SHP77 (cell line): ENCODE results near the gene HCRTR1.
A peak's percentile ranks its signal among the peaks of the same experiment; 100 is the strongest.

Source experiments
- DNase-seq, 2 experiments: peaks; one replicate each; lab custom pipeline; 2025; lab: John Stamatoyannopoulos, UW

Gene HCRTR1

DNA sequence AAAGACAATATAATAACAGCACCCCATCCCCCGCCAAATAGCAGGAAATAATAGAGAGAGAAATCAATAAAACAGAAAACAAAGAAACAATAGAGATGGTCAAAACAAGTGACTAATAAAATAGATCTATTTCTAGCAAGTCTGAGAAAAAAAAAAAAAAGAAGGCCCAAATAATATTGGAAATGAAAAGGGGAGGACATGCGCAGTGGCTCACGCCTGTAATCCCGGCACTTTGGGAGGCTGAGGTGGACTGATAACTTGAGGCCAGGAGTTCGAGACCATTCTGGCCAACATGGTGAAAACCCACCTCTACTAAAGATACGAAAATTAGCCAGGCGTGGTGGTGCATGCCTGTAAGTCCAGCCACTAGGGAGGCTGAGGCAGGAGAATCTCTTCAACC lies 18.5 kb upstream of the HCRTR1 start:
- no peak for DNase-seq

DNA sequence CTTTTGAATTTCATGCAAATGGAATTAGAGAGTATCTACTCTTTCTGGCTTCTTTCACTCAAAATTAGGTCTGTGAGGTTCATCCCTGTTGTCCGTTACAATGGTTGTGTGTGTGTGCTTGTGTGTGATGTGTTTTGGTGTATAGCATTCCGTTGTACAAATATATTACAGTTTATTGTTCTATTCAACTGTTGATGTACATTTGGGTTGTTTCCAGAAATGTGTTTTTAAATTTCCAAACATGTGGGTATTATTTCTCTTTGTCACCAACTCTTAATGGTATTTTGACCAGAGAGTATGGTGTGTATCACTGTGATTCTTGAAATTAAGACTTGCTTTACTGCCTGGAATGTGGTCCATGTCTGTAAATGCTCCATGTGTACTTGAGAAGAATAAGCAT lies 16.8 kb upstream of the HCRTR1 start:
- DNase-seq: no peak

DNA sequence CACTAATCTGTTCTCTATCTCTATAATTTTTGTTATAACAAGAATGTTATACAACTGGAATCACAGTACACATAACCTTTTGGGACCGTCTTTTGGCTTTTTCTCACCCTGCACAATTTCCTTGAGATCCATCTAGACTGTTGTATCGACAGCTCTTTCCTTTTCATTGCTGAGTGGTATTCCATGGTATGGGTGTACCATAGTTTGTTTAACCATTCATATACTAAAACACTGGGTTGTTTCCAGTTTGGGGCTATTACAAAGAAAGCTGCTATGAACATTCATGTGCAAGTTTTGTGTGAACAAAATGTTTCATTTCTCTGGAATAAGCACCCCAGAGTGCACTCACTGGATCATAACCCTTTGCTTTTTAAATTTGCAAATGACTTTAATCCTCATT lies 15.4 kb upstream of the HCRTR1 start:
- no peak for DNase-seq

DNA sequence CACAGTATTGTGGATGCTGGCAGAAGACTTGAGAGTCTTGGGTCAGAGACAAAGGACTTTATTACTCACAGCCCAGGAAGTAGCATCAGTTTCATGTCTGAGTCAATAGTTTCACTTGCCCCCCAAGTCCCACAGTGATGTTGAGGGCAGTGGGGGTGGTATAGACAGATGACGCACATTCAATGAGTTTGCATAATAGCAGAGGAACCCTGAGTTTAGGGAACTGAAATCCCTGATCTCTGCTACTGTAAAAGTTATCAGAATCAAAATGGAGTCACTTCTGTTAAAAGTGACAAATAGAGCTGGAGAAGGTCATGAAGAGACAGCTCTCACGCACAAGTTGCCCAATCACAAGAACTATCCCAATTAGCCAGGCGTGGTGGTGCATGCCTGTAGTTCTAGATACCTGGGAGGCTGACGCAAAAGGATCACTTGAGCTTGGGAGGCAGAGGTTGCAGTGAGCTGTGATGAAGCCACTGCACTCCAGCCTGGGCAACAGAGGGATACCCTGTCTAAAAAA lies 11.5 kb upstream of the HCRTR1 start:
- DNase-seq: no peak

DNA sequence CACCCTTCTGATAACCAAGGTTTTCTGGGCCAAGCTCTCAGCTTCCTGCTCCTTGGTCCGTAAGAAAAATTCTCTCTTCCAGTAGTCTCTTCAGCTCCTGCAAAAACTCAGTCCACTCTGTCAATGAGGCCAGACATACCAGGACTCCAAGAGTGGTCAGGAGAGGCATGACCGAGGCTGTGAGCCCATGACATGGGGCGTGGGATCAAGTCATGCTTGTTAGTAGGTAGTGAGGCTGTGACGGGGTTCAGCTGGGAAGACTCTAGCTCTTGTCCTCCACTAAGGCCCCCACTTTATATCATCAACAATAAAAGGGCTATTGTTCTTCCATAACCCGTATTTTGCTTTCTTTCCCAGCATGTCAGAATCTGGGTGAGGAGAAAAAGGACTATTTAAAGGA lies 10.1 kb upstream of the HCRTR1 start:
- no peak for DNase-seq

DNA sequence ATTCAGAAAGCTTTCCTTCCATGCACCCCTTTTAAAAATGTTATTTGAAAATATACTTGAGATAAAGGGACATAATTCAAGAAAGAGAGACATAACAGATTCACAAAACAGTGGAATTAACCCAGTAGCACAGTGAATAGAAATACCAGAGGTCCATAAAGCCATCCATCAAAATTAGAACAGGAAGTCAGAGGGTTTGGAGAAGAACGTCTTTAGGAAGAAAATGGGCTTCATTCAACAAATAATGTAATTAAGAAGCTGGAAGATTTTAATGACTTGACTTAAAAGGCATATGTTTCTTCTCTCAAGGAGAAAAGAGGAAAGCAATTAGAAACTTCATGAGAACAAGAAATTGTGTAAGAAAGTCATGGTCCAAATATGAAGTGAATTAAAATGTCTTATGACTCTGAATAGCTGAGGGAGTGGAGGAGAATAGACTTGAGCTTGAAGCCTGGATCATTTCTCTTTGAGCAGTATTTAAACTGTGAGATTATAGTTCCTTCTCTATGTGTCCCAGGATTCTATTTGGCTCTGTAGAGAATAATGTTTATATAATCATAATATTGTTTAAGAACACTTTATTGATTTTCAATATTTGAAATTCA lies 7.9 kb upstream of the HCRTR1 start:
- no peak for DNase-seq

DNA sequence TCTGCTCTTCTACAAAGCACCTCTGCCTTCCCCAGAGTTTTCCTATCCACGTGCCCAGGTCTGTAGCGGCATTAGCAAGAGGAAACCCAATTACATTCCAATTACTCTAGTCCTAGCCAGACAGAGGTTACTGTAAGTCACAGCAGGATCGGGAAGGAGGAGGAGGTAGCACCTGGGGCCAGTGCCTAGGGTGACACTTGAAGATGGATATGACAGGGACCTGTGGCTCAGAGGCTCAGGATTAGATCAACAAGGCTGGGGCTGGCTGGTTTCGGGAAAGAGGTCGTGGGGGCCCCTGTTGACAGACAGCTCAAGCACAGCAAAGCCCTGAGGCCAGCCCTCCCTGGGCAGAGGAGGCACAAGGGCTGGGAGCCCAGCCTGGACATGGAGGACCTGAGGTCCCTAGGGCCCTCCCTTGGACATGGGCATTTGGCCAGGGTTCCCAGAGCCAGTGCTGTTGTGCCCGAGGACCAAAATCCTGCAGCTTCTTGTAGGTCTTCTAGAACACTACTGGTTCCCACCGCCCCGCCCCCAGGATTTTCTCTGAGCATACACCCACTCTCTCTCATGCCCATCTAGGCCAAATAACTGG lies 3.0 kb upstream of the HCRTR1 start:
- DNase-seq: no peak

DNA sequence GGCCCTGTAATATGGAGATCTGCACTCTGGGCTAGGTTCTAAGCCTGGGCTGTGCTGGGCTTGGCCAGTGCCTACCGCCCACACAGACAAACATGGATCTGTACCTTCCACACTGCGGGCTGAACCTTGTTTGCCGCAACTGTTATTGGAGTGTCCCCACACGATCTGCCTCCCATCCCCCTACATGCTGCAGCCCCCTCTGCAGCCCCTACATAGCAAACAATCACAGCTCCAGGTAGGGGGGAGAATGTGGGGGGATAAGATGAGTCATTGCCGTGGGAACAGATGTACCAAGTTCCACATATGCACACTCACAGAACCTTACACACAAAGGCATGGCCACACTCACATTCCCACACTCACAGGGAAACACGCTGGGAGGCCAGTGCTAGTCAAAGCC lies 2.1 kb upstream of the HCRTR1 start:
- no peak for DNase-seq

DNA sequence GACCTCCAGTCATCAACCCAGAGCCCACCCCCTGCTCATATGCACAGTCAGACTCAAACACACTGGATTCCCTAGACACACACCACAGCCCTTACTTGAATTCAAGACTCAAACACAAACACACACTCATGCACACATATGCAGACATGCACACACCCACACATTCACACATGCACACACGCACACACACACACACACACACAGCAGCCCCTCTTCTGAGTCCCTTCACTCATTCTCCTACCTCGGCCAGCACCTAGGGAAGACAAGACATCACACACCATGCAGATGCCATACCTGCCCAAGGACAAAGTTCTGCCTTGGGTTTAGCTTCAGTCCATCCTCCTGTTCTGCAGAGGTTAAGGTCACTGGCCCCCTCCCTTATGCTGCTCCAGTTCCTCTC lies 1.6 kb upstream of the HCRTR1 start:
- DNase-seq: no peak

DNA sequence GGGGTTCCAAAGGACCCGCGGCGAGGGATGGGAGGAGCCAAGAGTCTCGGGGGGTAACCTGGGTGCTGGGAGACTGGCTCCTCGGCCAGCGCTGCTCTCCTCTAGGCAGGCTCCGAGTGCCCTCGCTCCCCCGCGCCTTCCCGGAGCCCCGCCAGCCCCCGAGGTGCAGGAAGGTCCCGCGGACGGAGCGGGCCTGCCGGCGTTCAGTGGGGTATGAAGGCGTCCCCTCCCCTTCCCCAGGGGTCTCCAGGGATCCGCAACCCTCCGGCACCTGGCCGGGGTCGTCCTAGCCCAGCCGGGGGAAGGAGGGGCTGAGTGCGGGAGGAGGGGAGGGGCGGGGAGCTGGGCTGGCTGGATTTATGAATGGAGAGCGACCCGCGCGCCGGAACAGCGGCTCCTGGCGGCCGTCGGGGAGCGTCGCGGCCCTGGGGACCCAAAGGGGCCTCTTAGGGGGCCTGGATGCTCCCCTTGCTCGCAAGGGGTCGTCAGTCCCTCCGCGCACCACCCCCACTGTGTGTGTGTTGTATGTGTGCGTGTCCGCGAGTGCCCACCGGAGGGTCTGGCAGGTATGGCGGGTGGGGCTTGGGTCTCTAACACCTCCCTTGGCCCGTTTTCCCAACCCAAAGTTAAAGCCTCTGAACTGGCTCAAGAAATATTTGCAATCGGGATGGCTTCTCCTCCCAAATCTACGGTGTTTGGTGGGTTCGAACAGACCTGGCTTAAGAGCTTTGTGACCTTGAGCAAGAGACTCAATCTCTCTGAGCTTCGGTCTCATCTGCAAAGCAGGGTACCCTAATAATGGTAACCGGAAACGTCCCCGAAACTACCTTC lies 642 bp downstream of the HCRTR1 start:
- peak; percentile 42 to 54 for DNase-seq

DNA sequence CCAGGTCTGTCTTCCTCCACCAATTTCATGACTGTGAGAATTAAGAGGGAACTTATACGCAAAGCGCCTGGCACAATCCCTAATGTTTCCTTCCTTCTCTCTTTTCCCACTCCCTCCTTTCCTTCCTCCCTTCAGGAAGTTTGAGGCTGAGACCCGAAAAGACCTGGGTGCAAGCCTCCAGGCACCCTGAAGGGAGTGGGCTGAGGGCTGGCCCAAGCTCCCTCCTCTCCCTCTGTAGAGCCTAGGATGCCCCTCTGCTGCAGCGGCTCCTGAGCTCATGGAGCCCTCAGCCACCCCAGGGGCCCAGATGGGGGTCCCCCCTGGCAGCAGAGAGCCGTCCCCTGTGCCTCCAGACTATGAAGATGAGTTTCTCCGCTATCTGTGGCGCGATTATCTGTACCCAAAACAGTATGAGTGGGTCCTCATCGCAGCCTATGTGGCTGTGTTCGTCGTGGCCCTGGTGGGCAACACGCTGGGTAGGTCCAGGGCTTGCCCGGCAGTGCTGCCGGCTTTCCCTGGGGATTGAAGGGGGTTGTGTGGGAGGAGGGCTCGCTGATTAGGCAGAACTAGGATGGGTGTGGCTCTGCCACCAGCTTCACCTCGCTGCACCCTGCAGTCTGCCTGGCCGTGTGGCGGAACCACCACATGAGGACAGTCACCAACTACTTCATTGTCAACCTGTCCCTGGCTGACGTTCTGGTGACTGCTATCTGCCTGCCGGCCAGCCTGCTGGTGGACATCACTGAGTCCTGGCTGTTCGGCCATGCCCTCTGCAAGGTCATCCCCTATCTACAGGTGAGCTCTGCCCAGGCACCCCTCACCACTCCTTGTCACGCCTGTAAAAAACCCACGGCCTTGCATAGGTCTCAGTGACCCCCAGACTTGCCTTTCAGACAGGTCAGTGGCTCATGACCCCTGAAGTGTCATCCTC lies 1.7 kb downstream of the HCRTR1 start:
- DNase-seq: no peak

DNA sequence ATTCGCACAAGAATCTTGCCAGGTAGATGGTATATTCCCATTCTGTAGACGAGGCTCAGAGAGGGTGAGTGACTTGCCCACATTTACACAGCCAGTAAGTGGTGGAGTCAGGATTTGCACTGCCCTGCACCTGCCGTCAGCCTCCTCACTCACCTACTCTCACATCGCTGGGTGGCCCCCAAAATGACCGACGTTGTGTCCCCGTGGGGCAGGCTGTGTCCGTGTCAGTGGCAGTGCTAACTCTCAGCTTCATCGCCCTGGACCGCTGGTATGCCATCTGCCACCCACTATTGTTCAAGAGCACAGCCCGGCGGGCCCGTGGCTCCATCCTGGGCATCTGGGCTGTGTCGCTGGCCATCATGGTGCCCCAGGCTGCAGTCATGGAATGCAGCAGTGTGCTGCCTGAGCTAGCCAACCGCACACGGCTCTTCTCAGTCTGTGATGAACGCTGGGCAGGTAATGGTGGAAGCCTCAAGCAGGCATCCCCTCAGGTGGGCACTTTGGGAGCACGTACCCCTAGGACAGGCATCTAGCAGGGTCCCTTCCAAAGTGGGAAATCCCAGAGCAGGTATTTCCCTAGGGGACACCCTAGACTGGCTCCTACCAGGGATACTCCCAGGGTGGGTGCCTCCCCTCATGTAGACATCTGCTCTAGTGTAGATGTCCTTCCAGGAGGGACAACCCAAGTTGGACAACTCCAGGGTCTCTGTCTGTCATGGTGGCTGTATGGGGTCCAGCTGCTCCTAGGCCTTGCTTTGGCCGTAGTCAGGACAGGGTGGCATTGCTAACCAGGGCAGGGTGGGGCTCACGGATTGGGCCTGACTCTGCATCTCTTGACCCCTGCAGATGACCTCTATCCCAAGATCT lies 3.4 kb downstream of the HCRTR1 start:
- DNase-seq: no peak

DNA sequence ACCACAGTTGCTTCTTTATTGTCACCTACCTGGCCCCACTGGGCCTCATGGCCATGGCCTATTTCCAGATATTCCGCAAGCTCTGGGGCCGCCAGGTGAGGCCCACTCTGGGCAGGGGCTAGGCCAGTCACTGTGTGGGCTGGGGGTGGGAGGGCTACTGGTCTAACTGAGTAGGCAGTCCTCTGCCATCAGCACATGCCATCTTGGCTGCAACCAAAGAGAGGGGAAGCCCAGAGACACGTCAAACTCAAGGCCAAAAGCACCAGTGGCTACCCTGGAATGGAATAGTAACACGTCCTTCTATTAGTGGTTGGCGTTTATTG lies 4.0 kb downstream of the HCRTR1 start:
- DNase-seq: no peak

DNA sequence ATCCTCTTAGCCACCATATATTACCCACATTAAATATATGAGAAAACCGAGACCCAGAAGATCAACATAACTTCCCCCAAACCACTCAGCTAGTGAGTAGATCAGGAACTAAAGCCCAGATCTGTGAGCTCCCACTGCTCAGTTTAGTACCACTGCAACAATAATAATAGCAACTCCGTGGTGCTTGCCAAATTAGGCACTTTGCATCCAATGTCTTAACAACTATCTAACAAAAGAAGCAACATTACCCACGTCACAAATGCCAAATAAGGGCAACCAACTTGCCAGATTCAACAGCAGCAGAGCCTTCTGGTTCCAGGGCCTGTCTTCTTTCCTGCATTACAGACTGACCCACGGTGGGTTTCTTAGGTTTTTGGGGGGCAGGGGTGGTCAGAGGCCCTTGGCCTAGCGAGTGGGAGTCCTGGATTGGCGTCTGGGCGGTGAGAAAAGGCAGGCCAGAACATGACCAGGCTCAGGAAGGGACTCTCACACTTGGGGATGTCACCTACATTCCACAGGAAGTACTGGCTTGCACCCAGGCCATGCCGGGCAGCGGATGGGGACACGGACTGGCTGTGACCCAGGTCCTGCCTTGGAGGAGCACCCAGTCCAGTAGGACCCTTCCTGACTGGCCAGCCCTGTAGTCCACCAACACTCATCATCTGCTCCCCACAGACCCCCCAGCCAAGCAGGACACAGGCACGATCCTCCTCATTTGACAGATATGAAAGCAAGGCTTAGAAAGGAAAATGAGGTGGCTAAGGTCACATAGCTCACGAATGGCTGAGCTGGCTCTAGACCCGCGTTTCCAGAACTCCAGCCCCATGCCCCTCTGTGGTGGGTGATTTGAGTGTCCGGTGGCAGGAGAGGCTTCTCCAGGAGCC lies 4.6 kb downstream of the HCRTR1 start:
- no peak for DNase-seq

DNA sequence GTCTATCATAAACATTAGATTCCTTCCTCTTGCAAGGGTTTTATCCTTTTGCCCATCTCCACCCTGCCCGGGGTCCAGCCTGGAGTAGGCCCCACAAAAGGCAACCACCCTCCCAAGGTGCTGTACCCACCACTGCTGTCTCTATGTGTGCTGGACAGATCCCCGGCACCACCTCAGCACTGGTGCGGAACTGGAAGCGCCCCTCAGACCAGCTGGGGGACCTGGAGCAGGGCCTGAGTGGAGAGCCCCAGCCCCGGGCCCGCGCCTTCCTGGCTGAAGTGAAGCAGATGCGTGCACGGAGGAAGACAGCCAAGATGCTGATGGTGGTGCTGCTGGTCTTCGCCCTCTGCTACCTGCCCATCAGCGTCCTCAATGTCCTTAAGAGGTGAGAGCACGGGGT lies 5.9 kb downstream of the HCRTR1 start:
- DNase-seq: no peak

DNA sequence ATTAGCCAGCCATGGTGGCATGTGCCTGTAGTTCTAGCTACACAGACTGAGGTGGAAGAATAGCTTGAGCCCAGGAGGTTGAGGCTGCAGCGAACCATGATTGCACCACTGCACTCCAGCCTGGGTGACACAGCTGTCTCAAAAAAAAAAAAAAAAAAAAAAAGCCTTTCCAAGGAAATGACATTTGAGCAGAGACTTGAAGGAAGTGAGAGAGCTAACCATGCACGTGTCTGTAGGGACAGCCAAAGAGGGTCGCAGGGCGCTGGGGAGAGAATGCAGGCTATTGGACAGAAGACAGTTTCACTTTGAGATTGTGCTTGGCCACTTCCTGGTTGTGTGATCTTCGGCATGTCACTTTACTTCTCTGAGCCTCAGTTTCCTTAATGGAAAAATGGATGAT lies 6.8 kb downstream of the HCRTR1 start:
- DNase-seq: no peak

DNA sequence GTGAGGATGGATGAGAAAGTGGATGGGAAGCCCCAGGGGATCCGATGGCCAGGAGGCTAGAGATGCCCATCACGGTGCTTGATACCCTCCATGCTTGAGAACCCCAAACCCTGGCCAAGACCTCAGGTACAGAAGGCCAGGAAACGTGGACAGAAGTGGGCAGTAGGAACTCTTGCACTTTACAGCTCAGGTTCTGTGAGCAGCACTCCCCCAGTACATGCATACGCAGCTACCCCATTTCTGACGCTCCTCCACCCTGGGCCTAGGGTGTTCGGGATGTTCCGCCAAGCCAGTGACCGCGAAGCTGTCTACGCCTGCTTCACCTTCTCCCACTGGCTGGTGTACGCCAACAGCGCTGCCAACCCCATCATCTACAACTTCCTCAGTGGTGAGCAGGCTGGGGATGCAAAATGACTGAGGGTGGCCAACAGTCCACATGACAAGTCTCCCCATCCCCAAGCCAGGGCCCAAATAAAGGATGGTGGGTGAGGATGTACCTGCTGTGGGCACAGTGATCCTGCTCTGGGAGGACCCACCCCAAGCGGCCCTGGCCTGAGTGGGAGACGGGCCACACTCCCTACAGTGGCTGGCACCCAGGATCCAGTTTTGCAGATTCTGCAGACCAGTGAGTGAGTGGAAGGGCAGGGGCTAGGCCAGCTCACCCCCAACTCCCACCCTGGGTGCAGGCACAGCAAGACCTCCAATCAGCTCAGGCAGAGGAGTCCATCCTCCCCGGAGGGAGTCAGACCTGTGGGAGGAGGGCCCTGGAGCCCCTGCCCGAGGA lies 7.4 kb downstream of the HCRTR1 start:
- DNase-seq: no peak

DNA sequence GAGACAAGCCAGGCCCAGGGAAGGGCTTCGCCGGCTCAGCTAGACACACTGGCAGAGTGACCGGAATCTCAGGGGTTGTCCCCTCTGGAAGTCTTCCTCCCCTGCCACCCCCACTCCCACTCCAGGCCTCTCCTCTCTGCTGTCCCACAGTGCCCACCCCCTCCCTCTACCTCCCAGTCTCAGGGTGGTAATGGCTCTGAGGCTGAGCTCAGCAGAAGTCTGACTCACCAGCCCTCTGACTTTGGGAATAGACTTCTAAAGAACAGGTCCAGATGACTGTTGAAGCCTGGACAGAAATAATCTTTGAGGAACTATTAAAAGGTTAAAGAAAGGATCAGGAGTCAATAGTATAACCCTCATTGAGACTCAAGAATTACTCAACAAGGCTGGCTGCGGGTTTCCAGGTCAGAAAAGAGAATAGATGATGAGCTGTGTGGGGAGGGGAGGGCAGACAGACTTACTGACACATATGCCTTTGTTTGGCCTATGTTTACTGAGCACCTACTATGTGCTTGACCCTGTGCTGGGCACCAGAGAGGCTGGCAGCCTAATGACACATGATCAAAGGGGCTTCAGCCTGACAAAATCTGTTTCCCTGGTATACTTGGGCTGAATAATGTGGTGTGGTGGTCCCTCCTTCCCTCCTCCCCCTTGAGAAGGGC lies 8.2 kb downstream of the HCRTR1 start:
- no peak for DNase-seq
